GM18505 (cell line): Measurements from ENCODE around the gene MARS1.

Experiments
- ATAC-seq: cut with Tn5 transposase; IDR thresholded peaks from one replicate; pipeline ENCODE4 v1.9.1; 2021; ENCODE audit not compliant: unreplicated experiment
- POLR2A ChIP-seq: IDR thresholded peaks from 4 replicates; pipeline ENCODE4 v1.6.1; 2011; ENCODE audit warnings: borderline replicate concordance; ENCODE audit not compliant: insufficient read depth, insufficient read length; ENCODE audit errors: extremely low read depth

Gene MARS1

GRCh38 chr12:57548013-57548315, 60.1 kb downstream of the MARS1 start:
- ATAC-seq = no peak
- TF ChIP-seq POLR2A = no peak

DNA sequence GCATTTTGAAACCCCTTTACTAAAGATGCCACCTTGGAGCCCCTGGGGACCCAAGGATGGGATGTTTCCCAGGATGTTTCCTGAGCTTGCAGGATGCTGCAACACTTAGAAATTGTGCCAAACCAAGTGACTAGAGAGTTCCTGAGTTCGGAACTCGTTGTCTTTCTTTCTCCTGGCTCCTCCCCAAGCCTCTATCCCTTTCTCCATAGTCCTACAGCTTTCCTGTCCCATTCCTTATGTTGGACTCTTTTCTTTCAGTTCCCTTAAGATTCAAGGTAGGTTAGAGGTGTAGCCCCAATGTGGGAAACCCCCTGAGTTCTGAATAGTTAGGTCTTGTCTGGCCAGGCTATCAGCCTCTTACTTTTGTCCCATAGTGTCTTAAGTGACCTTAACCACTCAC, 60.6 kb downstream of the MARS1 start:
- no peak for ATAC-seq
- TF ChIP-seq POLR2A = no peak

GRCh38 chr12:57549203-57549908, 61.5 kb downstream of the MARS1 start:
- no peak for TF ChIP-seq POLR2A

GRCh38 chr12:57549909-57550640, 62.2 kb downstream of the MARS1 start, which contains the start of gene KIF5A:
TSS of gene KIF5A (plus strand) at chr12:57550044. CDS start at chr12:57550272, 228 bp downstream.
- TF ChIP-seq POLR2A = no peak
- no peak for ATAC-seq

More at GRCh38 chr12:57549203-57549908, 61.5 kb downstream of the MARS1 start:
- no peak for ATAC-seq

- ATAC-seq = no peak
- TF ChIP-seq POLR2A = no peak
Observed at GRCh38 chr12:57550641-57551549, 63.0 kb downstream of the MARS1 start.

GRCh38 chr12:57551637-57552305, 63.9 kb downstream of the MARS1 start:
- no peak for ATAC-seq
- no peak for TF ChIP-seq POLR2A

- no peak for ATAC-seq
- no peak for TF ChIP-seq POLR2A
Observed at GRCh38 chr12:57552306-57552651, 64.4 kb downstream of the MARS1 start.

DNA sequence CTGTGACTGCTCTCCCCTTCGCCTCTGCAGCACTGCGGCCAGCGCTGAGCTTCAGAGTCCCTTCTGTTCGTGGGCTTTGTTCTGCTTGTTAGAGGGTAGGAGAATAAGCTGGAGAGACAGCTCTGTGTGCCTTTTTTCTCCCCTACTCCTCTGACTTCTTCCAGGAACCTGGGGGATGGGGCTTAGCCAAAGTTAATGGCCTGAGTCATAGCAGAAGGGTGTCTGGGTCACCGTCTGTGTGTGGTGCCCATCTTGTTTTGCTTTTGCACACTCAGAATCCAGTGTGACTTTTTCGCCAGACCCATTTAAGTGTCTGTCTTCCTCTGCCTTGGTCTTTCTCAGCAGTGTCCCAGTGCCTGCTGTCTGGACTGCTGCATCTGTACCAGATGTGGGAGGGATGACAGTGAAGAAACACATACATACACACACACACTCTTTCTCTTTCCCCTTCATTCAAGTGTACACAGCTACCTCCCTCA, 65.0 kb downstream of the MARS1 start:
- ATAC-seq = no peak
- no peak for TF ChIP-seq POLR2A

DNA sequence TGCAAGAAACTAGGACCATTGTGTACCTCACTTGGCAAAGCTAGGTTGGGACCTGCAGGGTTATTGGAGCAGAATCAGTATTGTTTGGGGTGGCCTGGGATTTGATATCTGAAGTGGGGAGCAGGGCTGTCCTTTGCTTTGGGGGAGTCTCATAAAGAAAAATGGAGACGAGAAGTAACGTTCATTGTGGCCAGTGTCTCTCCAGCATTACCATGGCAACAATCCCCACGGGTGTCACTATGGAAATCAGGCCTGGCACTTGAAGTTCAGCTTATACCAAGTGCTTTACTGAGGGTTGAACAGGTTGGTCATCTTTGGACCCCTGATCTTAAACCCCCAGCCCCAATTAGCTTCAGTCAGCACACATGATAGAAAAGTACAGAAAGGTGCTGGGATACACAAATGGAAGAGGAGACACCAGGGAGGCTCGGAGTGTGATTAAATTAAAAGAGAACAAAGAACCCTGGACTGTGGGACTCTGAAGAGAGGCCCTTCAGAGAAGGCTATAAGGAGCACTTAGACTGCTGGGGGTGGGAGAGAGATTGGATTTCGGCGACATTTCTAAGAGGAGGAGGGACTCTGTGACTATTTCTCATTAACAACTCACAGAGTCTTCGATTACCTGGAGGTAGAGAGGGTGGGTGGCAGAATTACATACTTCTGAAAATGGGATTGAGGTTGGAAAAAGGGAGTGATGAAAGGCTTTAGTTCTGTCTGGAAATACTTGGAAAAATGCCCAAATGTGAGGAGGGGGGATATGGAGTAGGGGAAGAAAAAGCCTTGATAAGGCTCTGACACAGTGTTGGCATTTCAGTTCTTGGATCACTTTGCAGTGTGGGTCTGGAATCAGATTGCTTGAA, 65.7 kb downstream of the MARS1 start:
- no peak for ATAC-seq
- TF ChIP-seq POLR2A = no peak

DNA sequence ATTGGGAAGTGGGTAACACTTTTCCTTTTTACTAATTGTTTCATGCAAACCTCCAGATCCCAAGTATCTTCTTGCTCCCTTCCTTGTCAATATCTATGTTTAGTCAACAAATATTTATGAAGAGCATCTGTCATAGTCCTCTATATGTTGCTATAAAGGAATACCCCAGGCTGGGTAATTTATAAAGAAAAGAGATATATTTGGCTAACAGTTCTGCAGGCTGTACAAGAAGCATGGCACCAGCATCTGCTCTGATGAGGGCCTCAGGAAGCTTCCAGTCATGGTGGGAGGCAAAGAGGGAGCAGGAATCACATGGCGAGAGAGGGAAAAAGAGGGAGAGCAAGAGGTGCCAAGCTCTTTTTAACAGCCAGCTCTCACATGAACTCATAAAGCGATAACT, 66.6 kb downstream of the MARS1 start:
- no peak for TF ChIP-seq POLR2A
- ATAC-seq = no peak

GRCh38 chr12:57554897-57555296, 67.0 kb downstream of the MARS1 start:
- no peak for ATAC-seq
- no peak for TF ChIP-seq POLR2A

DNA sequence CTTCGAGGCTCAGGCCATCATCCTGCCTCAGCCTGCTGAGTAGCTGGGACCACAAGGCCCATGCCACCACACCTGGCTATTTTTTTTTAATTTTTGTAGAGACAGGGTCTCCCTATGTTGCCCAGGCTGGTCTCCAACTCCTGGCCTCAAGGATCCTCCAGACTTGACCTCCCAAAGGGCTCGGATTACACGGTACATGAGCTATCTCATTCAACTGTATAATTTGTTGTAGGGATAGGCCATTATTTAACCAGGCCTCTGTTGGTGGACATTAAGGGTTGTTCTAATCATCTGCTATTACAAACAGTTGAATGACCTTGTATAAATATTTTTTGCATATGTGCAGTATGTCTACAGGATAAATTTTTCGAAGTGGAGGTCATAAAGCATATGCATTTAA, 71.0 kb downstream of the MARS1 start:
- ATAC-seq = no peak
- TF ChIP-seq POLR2A = no peak
